Heart left ventricle (tissue), 16 donors: Measurements from ENCODE around the gene PSMG3. TPM values are rescaled to one million over a fixed set of nuclear protein-coding genes. Genes with fewer than 3 reads are reported as not detected.

Experiments
- ATAC-seq, 4 donors: fragments of 200-7000 bp; cut with Tn5 transposase; one replicate each; pipeline ENCODE4 v1.9.1; 2020 to 2022; ENCODE audit warnings: moderate library complexity in 4 of 4, mild to moderate bottlenecking in 3 of 4, moderate number of reproducible peaks in 1 of 4
- DNase-seq, 5 donors: peaks; one replicate each; pipeline ENCODE4 v3.0.0-alpha.2; 2020
- H3K27ac ChIP-seq, 12 donors: fragments of 200-600 bp; sonication (generic) in 4 of 12; one replicate each; pipeline versions ENCODE4 v1.5.0 to v1.8.0; 2016 to 2022; ENCODE audit warnings: mild to moderate bottlenecking in 2 of 12
- H3K27me3 ChIP-seq, 9 donors: fragments of 200-600 bp; sonication (generic) in 2 of 9; one replicate each; pipeline versions ENCODE4 v1.5.1 to v1.8.0; 2016 to 2022; ENCODE audit warnings: mild to moderate bottlenecking in 3 of 9
- H3K36me3 ChIP-seq, 9 donors: fragments of 200-600 bp; sonication (generic) in 2 of 9; one replicate each; pipeline versions ENCODE4 v1.5.0 to v1.8.0; 2018 to 2022; ENCODE audit warnings: mild to moderate bottlenecking in 2 of 9
- H3K4me1 ChIP-seq, 12 donors: fragments of 200-600 bp; sonication (generic) in 4 of 12; one replicate each; pipeline versions ENCODE4 v1.5.0 to v1.8.0; 2016 to 2022; ENCODE audit warnings: mild to moderate bottlenecking in 3 of 12
- H3K4me3 ChIP-seq, 12 donors: fragments of 200-600 bp; sonication (generic) in 4 of 12; one replicate each; pipeline versions ENCODE4 v1.5.0 to v1.8.0; 2017 to 2022; ENCODE audit warnings: mild to moderate bottlenecking in 9 of 12, moderate library complexity in 4 of 12
- H3K9me3 ChIP-seq, 12 donors: fragments of 200-600 bp; sonication (generic) in 4 of 12; one replicate each; pipeline versions ENCODE4 v1.5.0 to v1.8.0; 2016 to 2022; ENCODE audit warnings: mild to moderate bottlenecking in 1 of 12
- CTCF ChIP-seq, 12 donors: fragments of 200-600 bp; sonication (generic) in 4 of 12; IDR thresholded peaks; one replicate each; pipeline versions ENCODE4 v1.5.0 to v1.8.0; 2018 to 2022; ENCODE audit warnings: antibody characterized with exemption in 12 of 12, mild to moderate bottlenecking in 5 of 12
- POLR2A ChIP-seq, 2 donors: fragments of 450-650 bp; IDR thresholded peaks; one replicate each; pipeline ENCODE4 v1.6.1; 2017; ENCODE audit warnings: antibody characterized with exemption in 2 of 2, mild to moderate bottlenecking in 2 of 2, moderate library complexity in 2 of 2
- WGBS, 4 donors: extraction: QIAGEN DNeasy Blood & Tissue Kit in 2 of 4; methylation state at CpG; one replicate each; pipeline versions ENCODE4 v1.1.5 to v1.1.7; 2013 to 2018; 5-methylcytosine and 5-hydroxymethylcytosine counted together
- intact Hi-C, 10 donors: fragments of 100-400 bp; cut with DNase I; formaldehyde crosslinking; loops; one replicate each; pipeline versions ENCODE4 v1.11.1 to v1.14.2; 2022
- polyA plus RNA-seq, 2 donors: library from polyadenylated mRNA; stranded (reverse); fragments of 200-250 nt; gene quantifications; one replicate each; pipeline ENCODE4 v1.2.3, GENCODE V29; 2013
- total RNA-seq, 9 donors: library from RNA; depleted of rRNA in 2 of 9; stranded (reverse); fragments of >200 nt in 2 of 9; fragmentation: NEBNext Ultra II Directional in 3 of 9; extraction: Animal tissue kit (Norgen Biotek cat#: 25700) in 3 of 9; gene quantifications; one replicate each; pipeline versions ENCODE4 v1.1.0 to v1.2.4, GENCODE V29; 2016 to 2023
- donor health status: ischemic (EF 13 %, LVEDD 7.1; RV severe dilation, severe dysfunction).
- donor health status: healthy with polysubstance abuse.
- donor health status: DM: no; HTN: yes; CAD: no.
- donor health status: DM: no; HTN: no; CAD: no.
- donor health status: ischemic (EF 25% LVEDD 6.9; RV normal size, moderate dysfunction).
- donor health status: ischemic (EF 25% LVEDD 5.7; RV mildly dilated, moderate dysfunction).
- donor health status: healthy.
- donor health status: DM: yes; HTN: yes; CAD: no.
- donor health status: ischemic (EF 35%, LVEDD 5.7; RV mildly dilated, moderate dysfunction).
- donor health status: nonischemic (EF 11% LVEDD 7.7; RV severe dilation, severe dysfunction).
- donor health status: DM: yes; HTN: yes; CAD: no.
- donor health status: PGD.
- donor health status: ischemic (EF 29% LVEDD 5.4; RV normal size, mild dysfunction).
- donor health status: nonischemic (EF 23%, LVEDD 6.1; RV moderate dilation, normal function).

PSMG3 gene
- total and polyA plus RNA-seq, 11 donors: 7.3 to 36.5 (median 13.8) TPM

GRCh38 chr7:1586827-1587705, 17.2 kb upstream of the PSMG3 start:
- no peak overlapping the region for H3K27ac ChIP-seq
- H3K36me3 ChIP-seq: no peaks in the 10 kb centered on the region
- H3K4me1 ChIP-seq: peaks cover 0 to 4% (median 0%) of the 10 kb centered on the region in 12 donors
- no peak overlapping the region for H3K4me3 ChIP-seq
- peaks cover 0 to 49% (median 18%) of the 10 kb centered on the region in 9 donors for H3K27me3 ChIP-seq
- intact Hi-C loops: loop anchor here in 5 of 10 donors (10.0 kb wide), 5 partner anchors 168 to 758 kb away; no protein-coding TSS in a partner anchor
- DNase-seq (no peak), ATAC-seq (no peak)
- TF ChIP-seq POLR2A (IDR thresholded peaks at IDR 0.05) (no peak), CTCF (IDR thresholded peaks at IDR 0.05) (no peak)
- peaks cover 0 to 11% (median 3%) of the 10 kb centered on the region in 12 donors for H3K9me3 ChIP-seq
- 65 to 83% (median 72%) methylated on average over 25 to 42 of the region's 42 CpGs for WGBS, 4 donors

GRCh38 chr7:1586126-1586826, 16.4 kb upstream of the PSMG3 start:
- Histone ChIP-seq H3K9me3 (peaks cover 0 to 11% (median 3%) of the 10 kb centered on the region in 12 donors), H3K4me3 (no peak overlapping the region), H3K4me1 (no peaks in the 10 kb centered on the region), H3K27ac (no peak overlapping the region), H3K36me3 (no peaks in the 10 kb centered on the region), H3K27me3 (peaks cover 0 to 41% (median 10%) of the 10 kb centered on the region in 9 donors)
- DNase-seq: no peak
- 84 to 88% (median 85%) methylated on average over 31 to 34 of the region's 34 CpGs for WGBS, 4 donors
- intact Hi-C loops: loop anchor here in 5 of 10 donors (10.0 kb wide), 5 partner anchors 169 to 759 kb away; no protein-coding TSS in a partner anchor
- TF ChIP-seq CTCF (IDR thresholded peaks at IDR 0.05): no peak
- TF ChIP-seq POLR2A (IDR thresholded peaks at IDR 0.05): no peak
- no peak for ATAC-seq

- H3K27me3 ChIP-seq: peaks cover 0 to 32% (median 1%) of the 10 kb centered on the region in 9 donors
- ATAC-seq (no peak), DNase-seq (no peak)
- WGBS, 4 donors: 89 to 94% (median 93%) methylated on average over 27 to 37 of the region's 37 CpGs
- intact Hi-C loops: loop anchor here in 5 of 10 donors (10.0 kb wide), 5 partner anchors 169 to 759 kb away; no protein-coding TSS in a partner anchor
- peaks cover 0 to 5% (median 0%) of the 10 kb centered on the region in 12 donors for H3K4me1 ChIP-seq
- H3K9me3 ChIP-seq: peaks cover 0 to 11% (median 3%) of the 10 kb centered on the region in 12 donors
- no peak overlapping the region for H3K27ac ChIP-seq
- TF ChIP-seq CTCF (IDR thresholded peaks at IDR 0.05) (no peak), POLR2A (IDR thresholded peaks at IDR 0.05) (no peak)
- no peaks in the 10 kb centered on the region for H3K36me3 ChIP-seq
- H3K4me3 ChIP-seq: no peak overlapping the region
Measured at GRCh38 chr7:1585142-1585981, 15.5 kb upstream of the PSMG3 start.
